ENCODE data around the gene RAMACL.

- TF ChIP-seq CTCF (IDR thresholded peaks at IDR 0.05) = no peak
- no peak for TF ChIP-seq POLR2A (IDR thresholded peaks at IDR 0.05)
Observed at GRCh38 chr6:166625356-166625755, 38.9 kb upstream of the RAMACL start.
